HK-2 (cell line): Measurements from ENCODE around the gene TAF1B.

ENCODE experiments used
- DNase-seq: peaks from one replicate; pipeline ENCODE4 v3.0.0-alpha.2; 2018; ENCODE audit not compliant: unreplicated experiment

TAF1B gene

DNA sequence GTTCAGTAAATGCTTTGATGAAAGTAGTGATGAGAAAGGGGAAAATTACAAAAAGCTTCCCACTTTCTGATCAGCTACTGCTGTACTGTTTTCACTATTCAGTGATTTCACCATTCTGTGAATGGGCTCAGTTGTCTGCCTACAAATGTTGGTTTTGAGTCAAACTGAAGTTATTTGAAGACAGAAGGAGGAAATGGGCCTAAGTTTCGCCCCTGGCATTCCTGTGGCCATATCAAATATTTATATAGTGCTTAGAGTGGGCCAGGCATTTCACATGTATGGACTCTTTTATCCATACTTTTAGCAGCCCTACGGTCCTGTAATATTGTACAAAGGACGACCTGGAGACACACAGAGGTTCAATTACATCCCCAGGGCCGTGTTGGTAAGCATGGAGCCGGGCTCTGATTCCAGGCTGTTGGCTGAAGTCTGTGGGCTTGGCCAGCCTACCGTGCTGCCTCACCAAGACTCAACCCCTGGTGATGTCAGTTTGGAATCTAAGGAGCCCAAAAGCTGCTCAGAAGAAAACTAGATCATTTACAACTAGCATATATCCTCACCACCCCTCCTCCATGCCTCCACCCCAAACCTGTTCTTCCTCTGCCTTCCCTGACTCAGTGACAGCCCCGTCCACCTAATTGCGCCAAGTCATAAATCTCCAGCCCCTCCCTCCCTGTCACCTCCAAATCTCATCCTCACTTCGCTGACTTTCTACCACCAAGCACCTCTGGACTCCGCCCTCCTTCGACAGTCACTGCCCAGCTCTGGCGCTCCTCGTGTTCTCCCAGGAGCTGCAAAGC, 98.1 kb downstream of the TAF1B start:
- DNase-seq = no peak

- DNase-seq = no peak
Measured at GRCh38 chr2:9941996-9942390, 98.7 kb downstream of the TAF1B start.

DNA sequence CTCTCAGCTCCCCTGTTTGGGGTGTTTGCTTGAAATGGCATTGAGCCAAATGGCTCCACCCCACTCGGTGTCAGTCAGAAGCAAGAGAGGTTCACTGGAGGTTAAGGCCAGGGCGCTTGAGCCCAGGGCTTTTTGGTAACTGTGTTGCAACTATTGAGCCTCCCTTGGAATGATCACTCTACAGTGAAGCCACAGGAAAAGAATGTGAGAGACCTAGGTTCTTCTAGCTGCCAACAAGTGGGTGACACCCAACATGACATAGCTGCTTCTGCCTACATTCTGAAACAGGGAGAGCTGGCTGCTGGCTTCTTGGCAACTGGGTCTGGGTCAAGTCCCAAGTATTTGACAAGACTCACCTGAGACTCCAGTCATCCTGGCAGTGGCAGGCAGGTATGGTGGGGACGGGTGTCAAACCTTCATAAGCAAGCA, 101.1 kb downstream of the TAF1B start:
- no peak for DNase-seq

DNA sequence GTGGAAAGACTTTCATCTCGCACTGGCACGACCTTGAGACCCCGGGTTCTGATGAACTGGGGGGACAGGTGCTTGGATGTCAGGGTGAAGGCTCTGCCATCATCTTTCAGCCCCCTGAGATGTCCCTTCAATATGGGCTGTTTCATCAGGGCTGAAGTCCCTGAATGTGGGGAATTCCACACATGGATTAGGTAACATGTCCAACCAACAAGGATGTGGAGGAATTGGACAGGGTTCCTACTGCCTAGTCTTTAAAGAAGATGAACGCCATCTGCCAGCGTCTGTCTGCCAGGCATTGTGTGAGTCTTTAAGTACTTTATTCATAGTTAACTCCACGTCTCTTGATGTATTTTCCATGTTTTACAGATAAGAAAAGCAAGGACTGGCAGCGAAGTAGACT, 102.3 kb downstream of the TAF1B start:
- no peak for DNase-seq

GRCh38 chr2:9946076-9946475, 102.8 kb downstream of the TAF1B start:
- no peak for DNase-seq

- no peak for DNase-seq
Measured at GRCh38 chr2:9946818-9947217, 103.5 kb downstream of the TAF1B start.

- no peak for DNase-seq
Measured at GRCh38 chr2:9948721-9949120, 105.4 kb downstream of the TAF1B start.

DNA sequence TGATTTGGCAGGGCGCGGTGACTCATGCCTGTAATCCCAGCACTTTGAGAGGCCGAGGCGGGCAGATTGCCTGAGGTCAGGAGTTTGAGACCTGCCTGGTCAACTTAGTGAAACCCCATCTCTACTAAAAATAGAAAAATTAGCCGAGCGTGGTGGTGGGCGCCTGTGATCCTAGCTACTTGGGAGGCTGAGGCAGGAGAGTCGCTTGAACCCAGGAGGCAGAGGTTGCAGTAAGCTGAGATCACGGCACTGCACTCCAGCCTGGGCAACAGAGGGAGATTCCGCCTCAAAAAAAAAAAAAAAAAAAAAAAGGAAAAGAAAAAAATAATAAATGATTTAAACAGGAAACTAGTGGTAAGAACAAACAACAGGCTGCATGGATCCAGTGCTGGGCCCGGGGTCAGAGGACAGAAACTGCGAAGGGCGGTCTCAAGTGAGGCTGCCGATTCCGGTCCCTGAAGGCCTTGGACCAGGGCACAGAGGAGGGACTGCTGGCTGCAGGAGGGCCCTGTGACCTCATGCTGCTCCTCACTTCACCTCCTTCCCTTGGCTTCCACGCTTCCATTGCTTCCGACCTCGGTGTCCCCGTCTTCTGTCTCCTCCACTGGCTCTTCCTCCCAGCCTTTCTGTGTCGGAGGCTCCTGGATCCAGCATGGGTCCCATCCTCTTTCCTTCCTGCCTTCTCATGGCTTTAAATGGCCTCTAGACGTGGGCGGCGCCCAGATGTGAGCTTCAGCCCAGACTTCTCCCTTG, 106.1 kb downstream of the TAF1B start:
- no peak for DNase-seq

DNA sequence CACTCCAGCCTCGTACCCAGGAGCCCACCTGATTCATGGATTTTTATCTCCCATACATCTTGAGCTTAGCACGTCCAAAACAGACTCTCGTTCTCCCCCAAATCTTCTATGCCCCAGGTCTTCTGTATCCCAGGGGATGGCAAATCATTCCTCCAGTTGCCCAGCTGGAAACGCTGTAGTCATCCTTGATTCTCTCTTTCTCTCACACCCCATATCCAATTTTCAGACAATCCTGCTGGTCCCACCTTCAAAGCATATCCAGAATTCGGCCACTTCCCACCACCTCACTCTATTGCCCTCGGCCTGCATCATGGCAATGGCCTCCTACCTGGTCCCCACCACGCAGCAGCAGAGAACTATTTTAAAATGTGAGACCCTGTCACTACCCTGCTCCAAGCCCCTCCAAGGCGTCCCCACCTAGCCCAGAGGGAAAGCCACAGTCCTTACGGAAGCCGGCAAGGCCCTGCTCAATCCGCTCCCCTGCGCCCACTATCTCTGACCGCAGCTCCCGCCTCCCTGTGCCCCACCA, 106.8 kb downstream of the TAF1B start:
- no peak for DNase-seq

GRCh38 chr2:9950521-9951271, 107.4 kb downstream of the TAF1B start:
- peak; percentile 54 for DNase-seq

- DNase-seq = no peak
Measured at GRCh38 chr2:9951272-9951521, 107.9 kb downstream of the TAF1B start.

DNA sequence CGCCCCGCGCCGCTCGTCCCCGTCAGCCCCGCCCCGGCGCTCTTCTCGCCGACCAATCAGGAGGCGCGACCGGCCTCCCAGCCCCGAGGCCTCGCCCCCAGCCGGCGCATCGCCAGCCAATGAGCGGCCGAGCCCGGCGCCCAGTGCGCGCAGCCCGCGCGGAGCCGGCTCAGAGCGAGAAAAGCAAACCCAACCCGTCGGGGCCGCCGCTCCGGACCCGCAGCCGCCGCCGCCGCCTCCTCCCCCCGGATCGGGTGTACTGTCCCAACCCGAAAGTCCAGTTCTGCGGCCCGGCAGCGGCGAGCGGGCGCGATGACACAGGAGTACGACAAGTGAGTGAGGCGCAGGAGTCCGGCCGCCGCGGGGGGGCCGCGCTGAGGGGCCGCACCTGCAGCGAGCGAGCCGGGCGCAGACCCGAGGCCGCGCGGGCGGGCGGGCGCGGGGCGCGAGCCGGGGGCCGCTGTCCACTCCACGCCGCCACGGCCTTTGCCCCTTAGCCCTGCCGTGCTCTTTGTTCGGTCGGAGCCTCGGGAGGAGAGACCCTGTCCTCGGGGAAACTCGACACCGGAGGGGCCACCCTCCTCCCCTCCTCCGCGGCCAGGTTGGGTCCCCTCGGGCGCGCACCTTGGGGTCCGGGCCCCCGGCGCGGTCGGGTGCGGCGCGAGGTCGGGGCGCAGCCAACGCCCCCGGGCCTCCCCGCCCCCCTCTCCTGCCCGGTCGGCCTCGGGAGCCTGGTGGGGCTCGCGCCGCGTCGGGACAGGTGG, 108.4 kb downstream of the TAF1B start, which contains the start of gene GRHL1:
GRHL1 (plus strand) TSS at position 172 of the 764 bp plus-strand sequence; CDS start at position 313, 141 bp downstream.
- peak; percentile 91 for DNase-seq

GRCh38 chr2:9952286-9952737, 109.0 kb downstream of the TAF1B start:
- no peak for DNase-seq

- no peak for DNase-seq
Measured at GRCh38 chr2:9952856-9953503, 109.7 kb downstream of the TAF1B start.

DNA sequence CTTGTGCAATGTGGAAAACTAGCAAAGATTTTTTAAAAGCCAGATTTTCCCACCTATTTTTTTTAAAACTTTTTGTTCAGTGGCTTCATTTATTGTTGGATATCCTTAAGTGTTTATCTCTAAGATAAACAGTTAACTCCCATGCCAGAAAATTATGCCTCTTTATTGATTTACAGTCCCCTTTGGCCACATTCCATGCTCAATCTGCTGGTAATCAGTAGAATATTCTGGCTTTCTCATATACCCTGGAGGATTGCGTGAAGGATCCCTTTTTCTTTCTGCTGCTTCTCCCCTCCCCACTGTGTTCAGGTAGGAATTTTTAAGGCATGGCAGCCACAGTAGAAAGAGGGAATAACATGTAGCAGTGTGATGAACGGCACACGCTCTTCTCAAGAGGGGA, 110.9 kb downstream of the TAF1B start:
- no peak for DNase-seq

GRCh38 chr2:9958057-9958456, 114.8 kb downstream of the TAF1B start:
- DNase-seq = no peak

DNA sequence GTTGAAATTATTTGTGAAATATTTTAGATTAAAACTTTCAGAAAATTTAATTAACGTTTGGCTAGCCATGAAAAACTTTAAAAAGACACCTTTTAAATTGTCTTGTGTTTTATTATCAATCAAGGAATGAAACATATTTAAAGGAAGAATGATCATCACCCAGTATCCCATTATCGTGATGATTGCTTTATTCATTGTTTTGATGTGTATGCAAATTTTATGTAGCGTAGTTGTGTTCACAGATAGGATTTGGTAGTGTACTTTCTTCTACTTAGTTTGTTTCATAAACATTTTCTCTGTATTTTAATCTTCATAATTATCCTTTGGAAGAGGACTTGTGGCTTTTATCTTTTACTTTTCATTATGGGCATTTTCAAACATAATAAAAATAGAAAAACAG, 116.0 kb downstream of the TAF1B start:
- DNase-seq = no peak

DNA sequence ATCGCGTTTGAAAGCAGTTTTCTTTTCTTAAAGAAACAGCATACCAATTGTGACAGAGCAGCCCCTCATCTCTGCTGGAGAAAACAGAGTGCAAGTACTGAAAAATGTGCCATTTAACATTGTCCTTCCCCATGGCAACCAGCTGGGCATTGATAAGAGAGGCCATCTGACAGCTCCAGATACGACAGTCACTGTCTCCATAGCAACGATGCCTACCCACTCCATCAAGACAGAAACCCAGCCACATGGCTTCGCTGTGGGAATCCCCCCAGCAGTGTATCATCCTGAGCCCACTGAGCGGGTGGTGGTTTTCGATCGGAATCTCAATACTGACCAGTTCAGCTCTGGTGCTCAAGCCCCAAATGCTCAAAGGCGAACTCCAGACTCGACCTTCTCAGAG, 117.7 kb downstream of the TAF1B start:
- DNase-seq = no peak

GRCh38 chr2:9964334-9964980, 121.2 kb downstream of the TAF1B start:
- no peak for DNase-seq

DNA sequence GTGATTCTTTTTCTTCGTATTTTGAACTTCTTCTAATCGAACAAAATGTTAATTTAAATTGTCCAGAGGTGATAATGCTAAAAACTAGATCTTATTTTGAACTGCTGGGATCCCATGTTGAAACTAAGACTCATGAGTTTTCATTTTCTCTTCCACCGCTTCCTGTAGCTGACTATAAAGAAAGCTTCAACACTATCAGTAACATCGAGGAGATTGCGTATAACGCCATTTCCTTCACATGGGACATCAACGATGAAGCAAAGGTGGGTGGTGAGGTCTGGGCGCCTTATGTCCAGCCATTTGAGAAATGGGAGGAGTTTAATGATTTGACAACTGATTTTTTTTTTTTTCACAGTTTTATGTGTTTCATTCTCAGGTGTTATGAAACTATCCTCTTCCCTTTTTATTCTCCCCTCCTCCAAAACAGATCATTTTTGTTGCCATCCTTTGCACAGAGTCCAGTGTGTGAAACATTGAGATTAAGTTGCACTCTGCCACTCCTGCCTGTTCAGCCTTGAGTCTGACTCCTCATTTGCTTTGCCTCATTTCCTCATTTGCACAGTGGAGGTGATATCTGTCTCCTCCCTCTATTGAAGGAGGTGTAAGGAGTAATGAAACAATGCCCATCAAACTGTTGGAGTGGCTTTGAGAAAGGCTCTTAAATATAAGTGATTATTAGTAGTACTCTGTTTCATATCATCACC, 122.0 kb downstream of the TAF1B start:
- no peak for DNase-seq
